Keratinocyte (primary cell): ENCODE data around the gene WFS1. TPM values are rescaled to one million over a fixed set of nuclear protein-coding genes. Genes with fewer than 3 reads are reported as not detected.

ENCODE experiments used
- DNase-seq: peaks from one replicate; pipeline ENCODE4 v3.0.0-alpha.2; 2011; ENCODE audit warnings: low read depth, missing footprints, low spot score
- FAIRE-seq: peaks from 2 replicates; lab custom pipeline; 2011; peaks lifted over from hg19 to GRCh38; lab: Jason Lieb, UNC
- H2AFZ ChIP-seq: 2 replicates; pipeline ENCODE4 v1.6.0; 2012; ENCODE audit warnings: low read length, control low read depth, inconsistent platforms; ENCODE audit not compliant: control insufficient read depth
- H3K27ac ChIP-seq: 2 replicates; pipeline ENCODE4 v1.5.1; 2011; ENCODE audit warnings: low read length; ENCODE audit not compliant: control insufficient read depth, insufficient read depth
- H3K27me3 ChIP-seq: 3 replicates; pipeline ENCODE4 v1.6.0; 2011; ENCODE audit warnings: low read length; ENCODE audit not compliant: control insufficient read depth, insufficient read depth; ENCODE audit errors: extremely low read depth
- H3K36me3 ChIP-seq, 2 experiments: 2 replicates in 1 of 2; 3 replicates in 1 of 2; pipeline ENCODE4 v1.5.1; 2011; ENCODE audit warnings: low read length in 2 of 2, mild to moderate bottlenecking in 1 of 2; ENCODE audit not compliant: control insufficient read depth in 2 of 2, insufficient read depth in 2 of 2; ENCODE audit errors: extremely low read depth in 1 of 2
- H3K4me1 ChIP-seq: 3 replicates; pipeline ENCODE4 v1.5.1; 2011; ENCODE audit warnings: low read length; ENCODE audit not compliant: control insufficient read depth, insufficient read depth; ENCODE audit errors: extremely low read depth
- H3K4me2 ChIP-seq: 3 replicates; pipeline ENCODE4 v1.6.0; 2011; ENCODE audit warnings: low read depth, low read length; ENCODE audit not compliant: control insufficient read depth, insufficient read depth; ENCODE audit errors: extremely low read depth
- H3K4me3 ChIP-seq, 3 experiments: fragments of 200-600 bp in 1 of 3; sonication (generic) in 1 of 3; 2 replicates in 2 of 3; 3 replicates in 1 of 3; pipeline ENCODE4 v1.5.1; 2011 to 2016; ENCODE audit warnings: low read length in 3 of 3, mild to moderate bottlenecking in 3 of 3, control low read depth in 2 of 3, inconsistent platforms in 1 of 3, low read depth in 1 of 3, mixed read lengths in 1 of 3, mixed run types in 1 of 3, moderate library complexity in 1 of 3; ENCODE audit not compliant: control insufficient read depth in 2 of 3, insufficient read depth in 2 of 3; ENCODE audit errors: extremely low read depth in 1 of 3
- H3K79me2 ChIP-seq: 2 replicates; pipeline ENCODE4 v1.6.0; 2012; ENCODE audit warnings: low read length; ENCODE audit not compliant: control insufficient read depth, insufficient read depth
- H3K9ac ChIP-seq: 3 replicates; pipeline ENCODE4 v1.6.0; 2011; ENCODE audit warnings: low read length; ENCODE audit not compliant: control insufficient read depth, insufficient read depth; ENCODE audit errors: extremely low read depth
- H3K9me1 ChIP-seq: 3 replicates; pipeline ENCODE4 v1.6.0; 2011; ENCODE audit warnings: low read length; ENCODE audit not compliant: control insufficient read depth, insufficient read depth; ENCODE audit errors: extremely low read depth
- H3K9me3 ChIP-seq: 2 replicates; pipeline ENCODE4 v1.5.1; 2012; ENCODE audit warnings: low read depth, low read length; ENCODE audit not compliant: control insufficient read depth
- H4K20me1 ChIP-seq: 3 replicates; pipeline ENCODE4 v1.6.0; 2011; ENCODE audit warnings: low read length; ENCODE audit not compliant: control insufficient read depth, insufficient read depth; ENCODE audit errors: extremely low read depth
- CTCF ChIP-seq, 3 experiments: IDR thresholded peaks in 1 of 3; conservative IDR thresholded peaks in 1 of 3; optimal IDR thresholded peaks in 1 of 3; 2 replicates in 2 of 3; 3 replicates in 1 of 3; pipeline versions ENCODE3 to v1.5.1; 2011; ENCODE audit warnings: low read length in 3 of 3, mild to moderate bottlenecking in 3 of 3, moderate library complexity in 2 of 3, control low read depth in 1 of 3, inconsistent platforms in 1 of 3; ENCODE audit not compliant: insufficient read depth in 2 of 3; ENCODE audit errors: extremely low read depth in 1 of 3
- EZH2 ChIP-seq: IDR thresholded peaks from one replicate; pipeline ENCODE4 v1.6.1; 2012; ENCODE audit warnings: inconsistent platforms, mild to moderate bottlenecking, low read length, moderate library complexity
- dilution Hi-C: fragments of 300-500 bp; cut with MboI; formaldehyde crosslinking; loops from one replicate; pipeline ENCODE4 v1.7.0; 2020; ENCODE audit warnings: low sequenced_read_pairs; ENCODE audit not compliant: extremely low pct_ligation_motif_present
- polyA plus RNA-seq, 5 experiments: library from polyadenylated mRNA; depleted of rRNA in 3 of 5; stranded (reverse) in 3 of 5; stranded (forward) in 1 of 5; unstranded in 1 of 5; fragments of >200 nt; gene quantifications; 1 replicate in 1 of 5; 2 replicates in 3 of 5; 3 replicates in 1 of 5; pipeline versions ENCODE4 v1.2.1 to v1.2.3, GENCODE V29; 2011 to 2012; ENCODE audit warnings: missing spikeins in 2 of 5, low read depth in 1 of 5, low replicate concordance in 1 of 5

The WFS1 gene
- polyA plus RNA-seq, 1 donor (not counting 4 experiments of a cell fraction or from before 2014, with no cell fraction given) = 7.0 TPM

GRCh38 chr4:6235012-6235411, 34.6 kb upstream of the WFS1 start:
- DNase-seq (no peak), FAIRE-seq (no peak)
- no peaks in the 10 kb centered on the region for H3K36me3 ChIP-seq
- H2AFZ ChIP-seq = no peak overlapping the region
- TF ChIP-seq EZH2 = no peak
- TF ChIP-seq CTCF (optimal IDR thresholded peaks at IDR 0.05 in 1 of 3, IDR thresholded peaks at IDR 0.05 in 1 of 3, conservative IDR thresholded peaks at IDR 0.05 in 1 of 3; ENCODE audit: extremely low read depth in 1 of 3, insufficient read depth in 2 of 3, low read length in 3 of 3) = no peak
- H3K9me1 ChIP-seq = no peaks in the 10 kb centered on the region
- H3K4me2 ChIP-seq = no peak overlapping the region
- no peaks in the 10 kb centered on the region for H3K9me3 ChIP-seq
- no peak overlapping the region for H3K4me3 ChIP-seq
- H3K9ac ChIP-seq = no peak overlapping the region
- no peaks in the 10 kb centered on the region for H3K27me3 ChIP-seq
- no peaks in the 10 kb centered on the region for H4K20me1 ChIP-seq
- no peak overlapping the region for H3K27ac ChIP-seq
- no peaks in the 10 kb centered on the region for H3K79me2 ChIP-seq
- no peaks in the 10 kb centered on the region for H3K4me1 ChIP-seq
- dilution Hi-C loops = no loop called here

- TF ChIP-seq CTCF (optimal IDR thresholded peaks at IDR 0.05 in 1 of 3, IDR thresholded peaks at IDR 0.05 in 1 of 3, conservative IDR thresholded peaks at IDR 0.05 in 1 of 3; ENCODE audit: extremely low read depth in 1 of 3, insufficient read depth in 2 of 3, low read length in 3 of 3) = no peak
- TF ChIP-seq EZH2 = no peak
- Histone ChIP-seq H3K4me2 (no peak overlapping the region), H2AFZ (no peak overlapping the region), H3K9ac (no peak overlapping the region), H3K27ac (no peak overlapping the region), H3K9me3 (no peaks in the 10 kb centered on the region), H3K4me3 (no peak overlapping the region), H4K20me1 (no peaks in the 10 kb centered on the region), H3K79me2 (no peaks in the 10 kb centered on the region), H3K9me1 (no peaks in the 10 kb centered on the region), H3K36me3 (no peaks in the 10 kb centered on the region), H3K27me3 (no peaks in the 10 kb centered on the region), H3K4me1 (no peaks in the 10 kb centered on the region)
- DNase-seq (no peak), FAIRE-seq (no peak)
- dilution Hi-C loops = no loop called here
Measured at GRCh38 chr4:6235901-6236640, 33.6 kb upstream of the WFS1 start.
